ENCODE data around the gene TRIM71.
A peak's percentile ranks its signal among the peaks of the same experiment; 100 is the strongest.
"Not testable (repeated sequence)": the region's sequence is repeated elsewhere in the genome, so short reads cannot be mapped to it uniquely, and the experiment has no call there.

TRIM71 gene

GRCh38 chr3:32817558-32818228 is at the start of gene TRIM71:
Gene TRIM71, plus strand, starts transcription at chr3:32817997. Its CDS starts 84 bp downstream, at chr3:32818081.
- peak; percentile 86 for DNase-seq

DNA sequence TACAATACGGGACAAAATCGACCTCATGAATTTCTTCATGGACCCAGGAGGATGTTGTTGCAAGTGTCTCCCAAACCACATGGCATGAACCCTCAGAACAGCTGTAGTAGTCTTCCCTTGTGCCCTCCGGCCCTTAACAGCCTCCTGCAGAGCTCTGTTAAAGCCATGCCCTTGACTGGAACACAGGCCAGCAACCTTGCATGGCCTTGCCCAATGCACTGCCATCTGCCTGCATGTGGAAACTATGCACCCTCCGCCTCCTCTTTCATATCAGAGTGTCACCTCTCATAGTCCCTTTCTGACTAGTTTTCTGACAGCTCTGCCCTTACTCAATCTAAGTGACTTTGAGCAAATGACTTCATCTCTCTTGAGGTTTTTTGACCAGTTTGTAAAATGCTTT is 39.4 kb upstream of the TRIM71 start:
- no peak for DNase-seq

GRCh38 chr3:32780071-32780734 is 37.6 kb upstream of the TRIM71 start:
- peak; percentile 53 for DNase-seq

DNA sequence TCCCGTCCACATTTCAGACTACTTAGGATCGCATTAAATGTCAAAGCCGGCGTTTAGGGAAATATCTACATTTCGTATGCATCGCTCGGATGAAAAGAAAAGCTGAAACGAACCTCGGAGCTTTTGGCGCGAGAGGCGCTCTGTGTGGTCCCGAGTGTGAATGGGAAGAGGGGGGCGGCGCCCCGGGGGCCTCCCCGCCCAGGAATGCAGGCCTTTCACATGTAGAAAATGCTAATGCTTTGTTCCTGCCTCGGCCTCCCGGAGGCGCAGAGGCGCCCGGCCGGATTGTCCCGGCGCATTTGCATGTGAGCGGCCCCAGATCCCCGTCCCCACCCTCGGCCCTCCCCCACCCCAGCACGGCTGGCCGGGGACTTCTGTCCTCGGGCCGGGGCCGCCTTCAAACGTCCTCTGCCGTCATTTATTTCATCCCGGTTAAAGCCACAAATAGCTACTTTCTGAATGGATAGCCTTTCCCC is 37.0 kb upstream of the TRIM71 start:
- DNase-seq: peak; percentile 94

DNA sequence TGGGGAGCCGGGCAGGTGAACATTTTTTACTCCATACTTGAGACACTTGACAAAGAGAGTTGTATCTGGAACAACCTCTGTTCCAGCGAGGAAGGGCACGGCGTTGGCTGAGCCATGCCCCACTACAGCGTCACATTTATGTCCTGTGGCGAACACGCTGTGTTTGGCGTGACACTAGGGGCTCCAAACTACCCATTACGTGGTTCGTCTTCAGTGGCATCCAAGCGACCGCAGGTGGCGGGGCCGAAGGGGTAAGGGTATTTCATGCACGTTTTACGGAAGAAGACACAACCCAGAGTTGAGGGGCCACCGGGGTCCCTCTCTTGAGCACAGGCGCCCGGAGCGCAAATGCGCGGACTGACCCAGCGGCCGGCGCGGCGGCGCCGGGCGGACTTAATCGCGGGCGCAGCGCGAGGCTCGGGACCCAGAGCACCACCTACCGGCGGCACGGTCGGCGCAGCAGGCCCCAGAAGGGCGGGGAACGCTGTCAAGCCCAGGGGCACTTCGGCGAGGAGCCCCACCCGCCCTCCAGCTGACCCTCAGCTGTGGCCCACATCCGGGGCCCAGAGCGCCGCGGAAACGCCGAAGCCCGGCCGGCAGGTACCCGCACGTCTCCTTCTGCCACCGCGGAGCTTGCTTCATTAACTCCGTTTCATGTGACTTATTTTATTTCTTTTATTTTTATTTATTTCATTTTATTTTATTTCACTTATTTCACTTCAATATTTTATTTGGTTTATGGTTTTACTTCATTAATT is 36.4 kb upstream of the TRIM71 start:
- DNase-seq: peak; percentile 96

DNA sequence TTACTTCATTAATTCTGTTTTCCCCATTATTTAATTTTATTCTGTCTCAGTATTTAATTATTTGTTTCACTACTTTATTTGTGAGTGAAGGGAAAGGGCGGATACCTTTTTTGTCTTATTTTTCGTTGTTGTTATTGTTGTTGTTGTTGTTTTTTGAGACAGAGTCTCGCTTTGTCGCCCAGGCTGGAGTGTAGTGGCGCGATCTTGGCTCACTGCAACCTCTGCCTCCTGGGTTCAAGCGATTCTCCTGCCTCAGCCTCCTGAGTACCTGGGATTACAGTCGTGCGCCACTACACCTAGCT is 35.9 kb upstream of the TRIM71 start:
- not testable (repeated sequence) for DNase-seq

- DNase-seq: peak; percentile 10
These were observed 35.4 kb upstream of the TRIM71 start for GRCh38 chr3:32782407-32782806.

- no peak for DNase-seq
These were observed 26.0 kb upstream of the TRIM71 start for GRCh38 chr3:32791833-32792232.

GRCh38 chr3:32794487-32795308 is 23.1 kb upstream of the TRIM71 start:
- DNase-seq: no peak

DNA sequence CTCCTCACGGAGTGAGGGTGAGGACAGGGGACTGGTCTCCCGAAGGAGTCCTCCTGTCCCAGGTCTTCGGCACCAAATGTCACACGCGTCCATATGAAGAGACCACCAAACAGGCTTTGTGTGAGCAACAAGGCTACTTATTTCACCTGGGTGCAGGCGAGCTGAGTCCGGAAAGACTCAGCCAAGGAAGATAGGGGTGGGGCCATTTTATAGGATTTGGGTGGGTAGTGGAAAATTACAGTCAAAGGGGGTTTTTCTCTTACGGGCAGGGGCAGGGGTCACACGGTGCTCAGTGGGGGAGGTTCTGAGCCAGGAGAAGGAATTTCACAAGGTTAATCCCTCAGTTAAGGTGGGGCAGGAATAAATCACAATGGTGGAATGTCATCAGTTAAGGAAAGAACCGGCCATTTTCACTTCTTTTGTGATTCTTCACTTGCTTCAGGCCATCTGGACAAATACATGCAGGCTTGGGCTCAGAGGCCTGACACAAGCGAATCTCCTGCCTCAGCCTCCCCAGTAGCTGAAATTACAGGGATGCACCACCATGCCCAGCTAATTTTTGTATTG is 21.3 kb upstream of the TRIM71 start:
- DNase-seq: not testable (repeated sequence)

- no peak for DNase-seq
These were observed 20.0 kb upstream of the TRIM71 start for GRCh38 chr3:32797776-32798175.

DNA sequence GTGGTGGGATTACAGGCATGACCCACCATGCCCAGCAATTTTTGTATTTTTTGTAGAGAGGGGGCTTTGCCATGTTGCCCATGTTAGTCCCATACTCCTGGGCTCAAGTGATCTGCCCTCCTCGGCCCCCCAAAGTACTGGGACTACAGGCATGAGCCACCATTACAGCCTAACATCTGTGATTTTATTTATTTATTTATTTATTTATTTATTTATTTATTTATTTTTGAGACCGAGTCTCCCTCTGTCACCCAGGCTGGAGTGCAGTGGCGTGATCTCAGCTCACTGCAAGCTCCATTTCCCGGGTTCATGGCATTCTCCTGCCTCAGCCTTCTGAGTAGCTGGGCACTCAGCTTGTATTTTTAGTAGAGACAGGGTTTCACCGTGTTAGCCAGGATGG is 16.4 kb upstream of the TRIM71 start:
- DNase-seq: not testable (repeated sequence)

DNA sequence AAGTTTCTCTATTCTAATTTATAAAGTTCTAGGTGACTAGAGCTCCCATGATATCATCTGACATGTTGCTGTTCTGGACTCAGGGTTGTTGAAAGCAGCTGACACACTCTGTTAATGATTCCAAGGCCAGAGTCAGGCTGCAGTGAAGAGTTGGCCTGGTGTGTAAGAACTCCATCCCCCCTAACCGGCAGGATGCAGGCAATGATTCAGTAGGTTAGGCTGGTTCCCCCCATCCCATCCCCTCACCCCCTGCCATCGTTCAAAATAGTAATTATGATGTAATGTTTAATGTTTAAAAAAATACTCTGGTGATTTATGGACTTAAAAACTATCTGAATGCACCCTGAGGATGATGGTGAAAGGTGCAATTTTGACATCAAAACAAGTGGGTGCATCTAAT is 4.6 kb upstream of the TRIM71 start:
- peak; percentile 52 for DNase-seq

DNA sequence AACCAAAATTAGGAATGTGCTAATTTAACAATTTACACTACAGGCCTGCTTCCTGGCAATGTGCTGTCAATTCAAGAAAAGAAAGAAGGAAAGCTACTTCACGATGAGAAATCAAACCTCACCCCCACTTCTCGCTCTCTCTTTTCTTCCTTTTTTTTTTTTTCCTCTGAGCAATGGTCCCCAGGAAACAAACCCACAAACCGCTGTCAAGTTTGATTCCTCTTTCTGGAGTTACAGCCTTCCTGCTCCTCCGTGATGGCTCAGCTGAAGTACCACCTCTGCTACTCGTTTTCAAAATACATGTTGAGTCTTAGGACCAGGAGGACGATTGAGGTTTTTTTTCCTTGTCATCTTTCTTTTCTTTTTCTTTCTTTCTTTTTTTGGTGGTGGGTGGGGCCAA is 3.4 kb upstream of the TRIM71 start:
- no peak for DNase-seq

GRCh38 chr3:32815841-32816438 is 1.9 kb upstream of the TRIM71 start:
- DNase-seq: no peak

DNA sequence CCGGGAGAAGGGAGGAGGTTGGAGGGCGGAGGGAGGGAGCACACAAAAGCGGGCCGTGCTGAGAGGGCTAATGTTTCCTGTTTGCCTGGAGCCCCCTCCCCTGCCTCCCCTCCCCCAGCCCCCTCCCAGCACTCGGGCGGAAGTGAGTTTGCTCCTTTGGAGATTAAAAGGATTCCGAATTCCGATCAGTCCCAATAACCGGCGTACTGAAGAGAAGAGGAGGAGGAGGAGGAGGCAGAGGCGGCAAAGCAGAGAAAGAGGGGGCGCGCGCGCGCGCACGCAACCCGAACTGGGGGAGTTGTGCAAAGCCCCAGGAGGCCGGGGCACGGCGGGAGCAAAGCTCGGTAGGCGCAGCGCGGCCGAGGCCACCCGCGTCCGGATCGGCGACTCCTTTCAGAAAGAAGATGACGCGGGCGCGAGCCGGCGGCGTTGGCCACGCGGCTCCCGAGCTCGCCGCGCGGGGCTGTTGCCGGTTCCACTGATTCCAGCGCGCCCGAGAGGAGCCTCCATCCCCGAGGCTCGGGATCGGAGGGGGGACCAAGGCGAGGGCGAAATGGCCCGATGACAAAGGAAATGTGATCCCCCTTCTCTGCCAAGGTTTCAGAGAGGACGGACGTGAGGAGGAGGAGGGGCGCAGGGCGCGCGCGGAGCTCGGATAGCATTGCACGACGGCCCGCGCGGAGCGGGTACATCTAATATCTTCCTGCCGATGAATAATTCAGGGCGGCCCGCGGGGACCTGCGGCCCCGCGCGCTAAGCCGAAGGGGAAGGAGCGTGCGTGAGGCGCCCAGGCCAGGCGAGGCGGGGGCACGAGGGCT is 1.1 kb upstream of the TRIM71 start:
- peak; percentile 92 for DNase-seq

DNA sequence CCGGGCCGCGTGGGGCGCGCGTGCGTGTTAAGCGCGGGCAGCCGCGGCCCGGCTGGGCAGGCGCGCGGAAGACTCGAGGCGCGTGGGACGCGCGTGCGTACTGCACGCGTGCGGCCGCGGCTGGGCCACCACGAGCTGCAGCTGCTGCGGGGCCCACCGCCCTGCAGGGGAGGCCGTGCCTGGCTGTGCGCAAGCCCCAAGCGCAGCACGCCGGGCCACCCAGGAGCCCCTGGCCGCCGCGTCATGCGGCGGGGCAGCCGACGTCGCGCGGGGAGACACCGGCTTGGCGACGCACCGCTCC is 590 bp upstream of the TRIM71 start:
- DNase-seq: no peak

DNA sequence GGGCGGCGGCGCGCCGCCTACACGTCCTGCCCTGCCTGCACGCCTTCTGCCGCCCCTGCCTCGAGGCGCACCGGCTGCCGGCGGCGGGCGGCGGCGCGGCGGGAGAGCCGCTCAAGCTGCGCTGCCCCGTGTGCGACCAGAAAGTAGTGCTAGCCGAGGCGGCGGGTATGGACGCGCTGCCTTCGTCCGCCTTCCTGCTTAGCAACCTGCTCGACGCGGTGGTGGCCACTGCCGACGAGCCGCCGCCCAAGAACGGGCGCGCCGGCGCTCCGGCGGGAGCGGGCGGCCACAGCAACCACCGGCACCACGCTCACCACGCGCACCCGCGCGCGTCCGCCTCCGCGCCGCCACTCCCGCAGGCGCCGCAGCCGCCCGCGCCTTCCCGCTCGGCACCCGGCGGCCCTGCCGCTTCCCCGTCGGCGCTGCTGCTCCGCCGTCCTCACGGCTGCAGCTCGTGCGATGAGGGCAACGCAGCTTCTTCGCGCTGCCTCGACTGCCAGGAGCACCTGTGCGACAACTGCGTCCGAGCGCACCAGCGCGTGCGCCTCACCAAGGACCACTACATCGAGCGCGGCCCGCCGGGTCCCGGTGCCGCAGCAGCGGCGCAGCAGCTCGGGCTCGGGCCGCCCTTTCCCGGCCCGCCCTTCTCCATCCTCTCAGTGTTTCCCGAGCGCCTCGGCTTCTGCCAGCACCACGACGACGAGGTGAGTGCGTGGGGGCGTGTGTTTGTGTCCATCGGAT is 602 bp downstream of the TRIM71 start:
- DNase-seq: peak; percentile 66

DNA sequence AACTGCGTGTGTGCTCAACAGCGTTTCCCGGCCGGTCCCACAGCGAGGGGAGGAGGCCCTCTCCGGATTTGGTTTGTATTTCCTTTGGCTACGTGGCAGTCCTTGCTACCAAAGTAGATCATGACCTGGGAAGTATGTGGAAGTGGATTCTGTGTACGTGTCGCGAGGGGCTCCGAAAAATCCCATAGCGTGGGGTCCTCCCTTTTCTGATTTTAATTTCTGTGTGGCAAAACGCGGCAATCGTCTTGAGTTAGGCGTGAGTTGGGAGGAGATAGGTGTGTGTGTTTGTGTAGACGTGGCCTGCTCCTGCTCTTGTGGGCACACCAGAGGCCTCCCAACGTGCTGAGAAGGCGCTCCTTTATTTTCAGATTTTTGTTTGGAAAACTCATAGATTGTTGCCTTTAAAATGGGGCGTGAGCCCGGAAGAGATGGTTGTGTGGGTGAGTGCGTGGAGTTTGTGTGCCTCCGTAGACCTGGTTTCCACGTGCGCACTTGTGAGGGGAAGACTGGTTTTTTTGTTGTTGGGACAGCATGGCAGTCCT is 1.2 kb downstream of the TRIM71 start:
- no peak for DNase-seq

DNA sequence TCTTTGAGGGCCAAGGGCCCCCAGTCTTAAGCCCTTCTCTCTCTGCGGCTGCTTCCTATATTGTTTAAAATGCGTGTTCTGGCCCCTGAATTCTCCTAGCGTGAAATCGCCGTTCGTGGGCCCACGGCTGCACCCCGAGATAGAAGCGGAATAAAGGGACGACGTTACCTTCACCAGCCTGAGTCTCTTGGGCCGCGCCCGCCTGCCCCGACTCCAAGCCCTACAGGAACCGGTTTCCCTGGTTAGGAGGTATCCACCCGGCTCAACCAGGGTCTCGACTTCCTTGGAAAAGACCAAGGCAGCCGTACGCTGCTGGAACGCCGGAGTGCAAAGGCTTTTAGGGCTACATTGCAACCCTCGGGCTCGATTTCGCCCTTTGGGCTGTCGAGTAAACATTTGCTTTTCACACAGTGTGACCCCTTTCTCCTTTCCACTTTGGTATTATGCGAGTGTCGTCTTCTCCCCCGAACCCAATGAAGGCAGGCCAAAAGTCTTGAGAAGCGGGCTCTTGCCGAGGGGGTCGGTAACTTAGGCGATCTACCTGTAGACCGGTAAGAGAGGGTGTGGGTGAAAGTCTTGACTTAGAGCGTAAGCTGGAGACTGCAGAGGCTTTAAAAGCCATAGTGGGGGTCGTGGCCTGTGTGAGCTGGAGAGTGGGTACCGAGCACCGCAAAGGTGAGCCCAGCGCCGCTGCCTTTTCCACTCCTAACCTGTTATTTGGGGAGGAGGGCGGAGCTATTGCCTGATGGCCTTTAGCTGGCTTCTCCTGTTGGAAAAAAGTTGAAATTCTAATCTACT is 2.0 kb downstream of the TRIM71 start:
- peak; percentile 65 for DNase-seq

Data from eye (tissue), 1 donor.